Stimulated activated CD4-positive, alpha-beta T cell treated with anti-CD3 and anti-CD28 coated beads, Interleukin-1b, Interleukin-23, amount 100 ng/mL, for 48 hours (primary cell): ENCODE measurements around the gene ZCCHC7.
"Not testable (repeated sequence)": the region's sequence is repeated elsewhere in the genome, so short reads cannot be mapped to it uniquely, and the experiment has no call there.

Source experiments
- DNase-seq: peaks from one replicate; pipeline ENCODE4 v3.0.0-alpha.2; 2020

The ZCCHC7 gene

DNA sequence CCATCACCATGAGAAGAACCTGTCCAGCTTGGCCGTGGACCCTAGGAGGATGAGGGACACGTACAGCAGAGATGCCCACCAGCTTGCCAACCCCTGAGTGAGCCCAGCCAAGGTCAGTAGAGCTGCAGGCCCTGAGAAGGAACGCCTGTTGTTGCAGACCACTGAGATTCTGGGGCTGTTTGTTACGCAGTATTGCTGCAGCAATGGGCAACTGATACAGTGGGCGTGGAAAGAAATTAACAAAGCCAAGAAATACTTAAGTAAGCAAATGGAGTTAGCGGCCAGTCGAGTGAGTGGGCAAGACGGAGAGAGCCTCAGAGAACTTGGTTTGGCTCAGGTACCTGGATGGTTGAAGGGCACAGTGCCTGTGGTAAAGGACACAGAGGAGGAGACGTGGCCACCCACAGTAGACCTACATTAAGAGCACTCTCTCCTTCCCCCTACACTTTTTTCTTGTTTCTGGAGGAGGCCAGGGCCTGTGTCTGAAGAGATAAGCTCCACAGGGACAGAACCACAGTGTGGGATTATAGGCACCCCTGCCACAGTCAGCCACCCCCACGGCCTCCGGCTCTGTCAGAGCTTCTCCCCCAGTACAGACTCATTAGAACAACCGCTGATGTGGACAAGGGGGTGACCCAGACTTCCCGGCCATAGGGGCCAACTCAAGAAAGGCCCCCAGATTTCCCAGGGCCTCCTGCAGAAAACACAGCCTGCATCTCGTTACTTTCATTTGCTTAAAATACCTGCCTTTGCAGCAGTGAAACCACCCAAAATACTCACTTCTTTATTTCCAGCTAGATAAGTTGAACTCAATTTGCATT, 262.0 kb downstream of the ZCCHC7 start:
- DNase-seq = no peak

DNA sequence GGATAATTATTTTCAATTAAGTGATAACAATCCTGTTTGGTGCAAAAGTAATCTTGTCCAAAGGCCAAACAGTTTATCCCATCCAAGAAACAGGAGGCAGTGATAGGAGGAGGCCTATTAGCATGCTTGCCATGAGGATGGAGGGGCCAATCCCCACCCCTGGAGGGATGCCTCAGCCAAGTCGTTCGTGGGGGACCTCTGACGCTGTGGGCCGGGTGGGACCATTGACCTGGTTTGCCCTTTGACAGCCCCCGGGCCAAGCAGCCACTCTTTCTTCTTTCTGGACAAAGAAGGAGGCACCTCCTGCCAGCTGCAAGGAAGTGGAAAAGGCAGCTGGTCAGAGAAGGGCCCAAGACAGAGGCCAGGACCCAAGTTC, 262.6 kb downstream of the ZCCHC7 start:
- DNase-seq = no peak

DNA sequence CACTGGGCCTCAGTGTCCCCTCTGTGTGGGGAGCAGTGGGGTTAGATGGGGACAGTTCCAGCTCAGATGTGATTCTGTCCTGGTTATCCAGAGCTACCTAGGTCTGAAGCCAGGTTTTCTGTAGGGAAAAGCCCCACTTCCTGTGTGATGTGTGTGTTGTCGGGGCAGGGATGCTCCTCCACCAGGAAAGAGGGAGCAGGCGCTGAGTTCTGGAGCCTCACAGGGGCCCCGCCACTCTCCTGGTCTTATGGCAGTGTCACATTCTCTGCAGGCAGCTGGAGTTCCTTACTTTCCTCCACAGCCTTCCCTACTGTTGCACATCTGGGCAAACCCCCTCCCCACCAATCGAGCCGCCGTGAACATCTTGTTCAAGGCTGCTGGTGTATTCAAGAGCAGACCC, 263.0 kb downstream of the ZCCHC7 start:
- DNase-seq = no peak

DNA sequence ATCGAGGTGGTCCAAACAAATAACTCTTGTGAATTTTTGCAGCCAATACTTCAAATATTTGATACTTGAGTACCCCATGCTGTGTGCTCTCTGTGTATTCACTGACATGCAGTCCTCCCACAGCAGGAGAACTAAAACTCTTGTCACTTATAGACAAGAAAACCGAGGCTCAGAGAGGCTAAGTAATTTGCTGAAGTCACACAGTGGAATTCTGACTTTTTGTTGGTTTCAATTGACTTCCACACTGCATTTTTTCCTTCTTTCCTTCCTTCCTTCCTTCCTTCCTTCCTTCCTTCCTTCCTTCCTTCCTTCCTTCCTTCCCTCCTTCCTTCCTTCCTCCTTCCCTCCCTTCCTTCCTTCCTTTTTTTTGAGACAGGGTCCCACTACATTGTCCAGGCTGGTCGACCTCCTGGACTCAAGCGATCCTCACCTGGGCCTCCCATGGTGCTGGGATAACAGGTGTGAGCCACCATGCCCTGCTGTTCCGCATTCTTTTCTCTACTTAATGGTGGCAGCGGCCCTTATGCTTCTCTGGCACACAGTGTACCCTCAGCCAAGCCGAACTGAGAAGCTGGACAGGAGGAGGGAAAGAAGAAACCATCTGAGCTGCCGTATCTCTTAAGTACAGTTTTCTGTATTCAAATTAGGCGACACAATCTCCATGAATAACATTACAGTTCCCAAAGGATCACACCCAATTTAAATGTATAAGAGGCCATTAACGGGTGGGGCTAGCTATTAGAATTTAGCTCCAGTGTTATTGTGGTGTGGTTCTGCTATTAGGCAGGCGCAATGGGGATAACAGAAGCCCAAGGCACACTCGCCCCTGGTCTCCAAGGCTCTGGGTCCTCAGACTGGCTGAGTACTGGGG, 263.7 kb downstream of the ZCCHC7 start:
- no peak for DNase-seq

DNA sequence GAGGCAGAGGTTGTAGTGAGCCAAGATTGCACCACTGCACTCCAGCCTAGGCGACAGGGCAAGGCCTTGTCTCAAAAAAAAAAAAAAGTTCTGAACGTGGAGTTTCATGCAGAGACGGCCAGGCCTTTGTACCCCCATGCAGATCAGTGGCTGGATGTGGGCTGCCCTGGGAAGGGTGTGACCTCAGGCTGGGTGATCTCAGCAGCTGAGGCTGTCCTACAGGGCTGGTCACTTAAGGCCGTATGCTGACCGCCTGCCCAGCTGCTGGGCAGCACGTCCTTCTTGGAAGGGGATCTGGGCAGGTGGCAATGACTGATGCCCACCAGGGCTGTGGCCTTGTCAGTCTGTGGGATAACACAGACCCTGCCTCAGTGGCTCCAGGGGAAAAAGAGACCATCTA, 264.9 kb downstream of the ZCCHC7 start:
- no peak for DNase-seq

DNA sequence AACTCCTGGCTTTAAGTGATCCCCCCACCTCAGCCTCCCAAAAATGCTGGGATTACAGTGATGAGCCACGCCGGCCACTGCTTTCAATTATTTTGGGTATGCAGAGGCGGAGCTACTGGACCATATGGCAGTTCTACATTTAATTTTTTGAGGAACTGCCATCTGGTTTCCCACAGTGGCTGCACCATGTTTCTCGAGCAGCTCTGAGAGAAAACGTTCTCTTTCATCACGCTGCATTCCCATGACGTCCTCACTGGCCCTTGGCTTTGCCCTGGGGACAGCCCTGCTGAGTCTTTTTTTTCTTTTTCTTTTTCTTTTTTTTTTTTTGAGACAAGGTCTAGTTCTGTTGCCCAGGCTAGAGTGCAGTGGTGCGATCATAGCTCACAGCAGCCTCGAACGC, 266.6 kb downstream of the ZCCHC7 start:
- no peak for DNase-seq

DNA sequence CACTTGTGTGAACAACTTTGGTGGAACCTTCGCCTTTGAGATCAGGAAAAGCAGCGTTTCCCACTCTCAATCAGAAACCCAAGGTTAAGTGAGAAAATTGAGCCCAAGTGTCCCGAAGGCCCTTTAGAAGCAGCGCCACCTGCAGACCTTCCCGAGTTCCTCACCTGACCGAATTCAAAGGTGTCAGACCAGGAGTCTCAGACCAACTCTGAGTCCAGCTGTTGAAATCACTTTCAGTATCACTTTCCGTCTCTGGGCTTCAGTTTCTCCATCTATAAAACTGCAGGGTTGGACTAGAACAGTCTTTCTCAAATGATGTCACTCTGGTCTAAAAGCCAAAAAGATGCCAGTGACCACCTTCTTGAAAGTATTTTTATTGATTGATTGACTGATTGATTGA, 270.4 kb downstream of the ZCCHC7 start:
- DNase-seq = no peak

DNA sequence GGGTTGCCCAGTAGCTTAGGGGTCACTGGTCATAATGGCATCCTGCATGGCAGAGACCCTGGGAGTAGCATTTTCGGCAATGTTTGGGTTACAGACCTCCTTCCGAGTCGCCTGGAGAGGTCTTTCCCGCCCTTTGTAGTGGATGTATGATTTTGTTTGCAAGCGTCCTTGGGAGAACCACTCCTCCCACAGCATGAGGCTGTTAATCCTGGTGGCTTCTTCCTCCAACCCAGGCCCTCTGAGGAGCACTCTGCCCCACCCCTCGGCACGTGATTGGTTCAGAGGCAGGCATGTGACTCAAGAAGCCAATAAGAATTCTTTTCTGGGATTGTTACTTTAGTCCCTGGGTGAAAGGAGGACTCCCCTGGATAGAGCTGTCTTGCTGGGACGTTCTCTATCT, 271.9 kb downstream of the ZCCHC7 start:
- DNase-seq = no peak

DNA sequence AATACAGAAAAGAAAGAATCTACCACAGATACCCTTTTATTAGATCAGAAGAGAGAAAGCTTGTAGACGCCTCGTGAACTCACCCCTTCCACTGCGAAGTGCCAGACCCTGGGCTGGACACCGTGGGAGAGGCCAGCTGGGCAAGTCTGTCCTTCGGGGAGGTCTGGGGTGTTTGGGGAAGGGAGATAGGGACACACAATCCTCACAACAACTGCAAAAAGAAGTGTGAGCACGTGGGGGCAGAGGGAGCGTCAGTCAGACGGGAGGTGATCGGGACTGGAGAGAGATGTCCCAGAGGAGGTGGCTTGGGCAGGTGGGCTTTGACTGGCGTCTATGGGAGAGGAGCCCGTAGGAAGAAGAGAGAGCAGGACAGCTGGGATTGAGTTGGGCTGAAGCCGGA, 274.9 kb downstream of the ZCCHC7 start:
- DNase-seq = no peak

DNA sequence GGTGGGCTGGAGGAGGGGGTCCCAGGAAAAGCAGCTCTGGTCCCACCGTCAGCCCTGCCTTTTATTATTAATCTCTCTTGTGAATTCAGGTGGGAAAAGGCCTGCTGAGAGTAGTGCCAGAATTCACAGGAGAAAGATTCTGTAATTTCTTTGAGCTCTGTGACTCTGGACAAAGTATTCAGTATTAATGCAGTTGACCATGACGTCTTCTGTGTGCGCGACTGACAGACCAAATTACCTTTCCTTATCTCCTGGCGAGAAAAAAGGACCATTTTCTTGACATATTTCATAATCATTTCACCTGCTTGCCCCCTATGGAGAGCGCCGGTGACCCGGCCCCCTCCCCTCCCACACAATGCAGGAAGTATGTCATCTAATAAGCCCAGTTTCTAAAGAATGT, 275.3 kb downstream of the ZCCHC7 start:
- no peak for DNase-seq

DNA sequence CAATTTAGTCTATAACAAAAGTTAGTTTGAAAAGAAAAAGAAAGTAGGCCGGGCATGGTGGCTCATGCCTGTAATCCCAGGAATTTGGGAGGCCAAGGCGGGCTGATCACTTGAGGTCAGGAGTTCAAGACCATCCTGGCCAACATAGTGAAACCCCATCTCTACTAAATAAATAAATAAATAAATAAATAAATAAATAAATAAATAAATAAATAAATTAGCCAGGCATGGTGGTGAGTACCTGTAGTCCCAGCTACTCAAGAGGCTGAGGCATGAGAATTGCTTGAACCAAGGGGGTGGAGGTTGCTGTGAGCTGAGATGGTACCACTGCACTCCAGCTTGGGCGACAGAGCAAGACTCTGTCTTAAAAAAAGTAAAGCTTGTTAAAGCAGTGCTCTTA, 277.6 kb downstream of the ZCCHC7 start:
- not testable (repeated sequence) for DNase-seq

DNA sequence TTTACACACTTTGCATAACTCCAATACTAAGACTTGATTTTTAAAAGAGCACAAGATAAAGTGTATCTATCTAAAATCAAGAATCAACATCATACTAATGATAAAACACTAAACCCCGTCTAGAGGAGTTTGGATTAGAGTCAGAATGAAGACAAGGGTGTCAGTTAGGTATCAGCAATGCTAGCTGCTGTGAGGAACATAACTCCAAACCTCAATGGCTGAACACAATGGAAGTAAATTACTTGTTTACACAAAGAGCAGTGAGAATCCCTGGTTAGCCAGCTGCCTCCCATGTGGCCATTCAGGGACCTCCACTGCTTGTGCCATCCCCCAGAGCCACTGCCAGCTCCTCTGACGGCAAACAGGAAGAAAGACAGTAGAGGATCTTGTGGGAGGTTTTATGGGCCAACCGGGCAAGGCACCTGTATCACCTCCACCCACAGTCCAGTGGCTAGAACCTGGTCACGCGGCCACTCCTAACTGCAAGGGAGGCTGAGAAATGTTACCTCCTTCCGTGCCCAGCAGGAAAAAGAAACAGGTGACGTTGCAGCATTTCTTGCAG, 278.2 kb downstream of the ZCCHC7 start:
- DNase-seq = no peak

DNA sequence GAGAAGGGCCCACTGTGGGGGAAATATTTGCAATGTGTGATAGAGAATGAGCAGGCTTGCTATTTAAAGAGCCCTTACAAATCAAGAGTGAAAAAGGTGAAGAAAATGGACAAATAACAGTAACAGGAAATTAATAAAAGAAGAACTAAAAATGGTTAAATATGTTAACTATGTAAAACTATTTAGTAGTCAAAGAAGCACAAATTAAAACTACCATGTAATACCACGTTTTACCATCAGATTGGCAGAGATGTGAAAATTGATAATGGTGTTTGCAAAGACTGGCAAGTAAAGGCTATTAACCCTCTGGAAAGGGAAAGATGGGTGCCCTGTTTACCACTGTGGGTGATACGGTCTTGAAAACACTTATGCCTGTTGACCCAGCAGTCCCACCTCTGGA, 279.0 kb downstream of the ZCCHC7 start:
- no peak for DNase-seq

DNA sequence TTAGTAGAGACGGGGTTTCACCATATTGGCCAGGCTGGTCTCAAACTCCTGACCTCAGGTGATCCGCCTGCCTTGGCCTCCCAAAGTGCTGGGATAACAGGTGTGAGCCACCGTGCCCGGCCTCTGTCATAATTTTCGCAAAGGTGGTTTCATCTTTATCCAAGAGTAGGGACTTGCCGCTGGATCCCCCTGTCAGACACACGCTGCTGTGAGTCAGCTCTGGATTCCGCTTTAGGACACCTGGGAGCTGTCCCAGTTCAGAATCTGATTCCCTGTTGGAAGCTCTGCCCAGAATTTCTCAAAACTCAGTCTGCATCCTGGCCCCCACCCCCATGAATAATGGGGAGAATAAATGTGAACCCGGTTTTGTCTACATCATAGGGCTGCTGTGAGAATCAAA, 284.2 kb downstream of the ZCCHC7 start:
- DNase-seq = no peak

DNA sequence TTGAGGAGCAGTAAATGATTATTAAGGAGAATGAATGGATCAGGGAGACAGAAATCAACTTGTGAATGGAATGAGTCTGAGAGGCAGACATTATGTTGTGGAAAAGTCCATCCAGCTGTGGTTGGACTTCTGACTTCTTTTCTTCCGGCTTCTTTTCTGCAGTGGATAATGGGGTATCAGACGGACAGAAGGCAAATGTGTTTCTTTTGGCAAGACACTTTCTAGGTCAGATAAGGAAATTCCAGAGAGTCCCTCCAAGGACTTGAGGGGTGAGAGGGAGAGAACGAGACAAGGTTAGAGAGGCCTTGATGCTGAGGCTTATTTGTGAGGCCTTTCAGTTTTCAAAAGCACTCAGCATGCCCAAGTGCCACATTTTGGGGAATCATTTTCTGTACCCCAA, 285.0 kb downstream of the ZCCHC7 start:
- DNase-seq = no peak

DNA sequence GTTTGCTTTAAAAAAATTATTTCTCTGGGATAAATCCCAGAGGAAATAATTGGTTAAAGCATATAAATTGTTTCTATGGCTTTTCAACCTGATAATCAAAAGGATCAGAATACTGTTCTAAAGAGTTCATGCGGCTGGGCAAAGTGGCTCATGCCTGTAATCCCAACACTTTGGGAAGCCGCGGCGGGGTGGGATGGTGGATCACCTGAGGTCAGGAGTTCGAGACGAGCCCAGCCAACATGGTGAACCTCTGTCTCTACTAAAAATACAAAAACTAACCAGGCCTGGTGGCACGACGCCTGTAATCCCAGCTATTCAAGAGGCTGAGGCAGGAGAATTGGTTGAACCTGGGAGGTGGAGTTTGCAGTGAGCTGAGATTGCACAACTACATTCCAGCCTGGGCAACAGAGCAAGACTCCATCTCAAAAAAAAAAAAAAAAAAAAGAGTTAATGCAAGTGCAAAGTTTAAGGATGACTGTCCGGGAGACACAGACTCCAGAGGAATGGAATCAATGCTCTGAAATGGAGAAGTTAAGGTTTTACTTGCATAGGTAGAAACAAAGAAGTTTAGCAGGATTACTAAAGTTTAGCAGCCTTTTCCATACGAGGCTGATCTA, 285.5 kb downstream of the ZCCHC7 start:
- no peak for DNase-seq

DNA sequence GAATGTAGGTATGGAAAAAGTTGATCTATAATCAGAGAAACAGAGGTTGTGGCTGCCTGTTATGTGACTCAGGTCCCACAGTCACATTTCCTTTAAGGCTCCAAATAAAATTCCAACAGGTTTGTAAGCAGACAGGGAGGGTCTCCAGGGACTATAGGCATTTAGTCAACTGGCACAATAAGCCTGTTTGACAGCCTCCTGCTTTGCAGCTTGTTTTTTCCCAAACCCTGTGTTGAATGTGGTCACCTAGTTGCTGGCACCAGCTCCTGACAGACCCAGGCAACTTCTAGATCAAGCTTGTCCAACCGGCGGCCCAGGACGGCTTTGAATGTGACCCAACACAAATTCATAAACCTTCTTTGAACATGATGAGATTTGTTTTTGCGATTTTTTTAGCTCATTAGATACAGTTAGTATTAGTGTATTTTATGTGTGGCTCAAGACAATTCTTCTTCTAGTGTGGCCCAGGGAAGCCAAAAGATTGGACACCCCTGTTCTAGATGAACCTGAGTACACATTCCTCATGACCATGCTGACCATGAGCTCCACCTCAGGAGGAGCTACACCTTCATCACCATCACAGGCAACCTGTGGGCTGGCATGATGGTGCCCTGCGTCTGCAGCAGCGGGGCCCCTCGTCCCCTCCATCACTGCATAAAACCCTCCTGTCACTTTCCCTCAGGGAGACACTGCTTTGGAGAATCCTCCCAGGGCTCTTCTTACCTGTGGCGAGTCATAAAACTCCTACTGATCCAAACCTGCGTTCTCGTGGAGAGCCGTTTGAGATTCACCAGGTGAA, 286.4 kb downstream of the ZCCHC7 start:
- no peak for DNase-seq

DNA sequence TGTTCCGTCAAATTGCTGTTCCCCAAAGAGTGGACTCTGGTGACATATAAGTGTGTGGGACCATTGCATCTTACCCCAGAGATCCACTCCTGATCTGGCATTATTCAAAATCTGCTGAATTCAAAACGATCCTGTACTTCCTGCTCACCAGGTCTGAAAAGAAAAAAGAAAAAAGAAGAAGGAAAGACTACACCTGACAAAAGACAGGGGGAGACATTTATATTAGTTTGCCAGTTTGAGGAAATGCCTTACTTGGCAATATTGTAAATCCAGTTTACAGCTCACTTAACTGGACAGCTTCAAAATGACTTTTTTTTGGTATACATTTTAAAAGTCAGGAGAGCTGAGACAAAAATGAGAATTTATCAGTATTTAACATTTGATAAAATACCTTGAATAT, 287.1 kb downstream of the ZCCHC7 start:
- DNase-seq = no peak
